A549 treated with CpdA at 1 μM for 4 hours (cell line): ENCODE data around the gene QRICH1. TPM values are rescaled to one million over a fixed set of nuclear protein-coding genes. Genes with fewer than 3 reads are reported as not detected.

Source experiments
- total RNA-seq: library from RNA; stranded (reverse); fragments of 200-300 nt; extraction: Qiagen RNA extraction; gene quantifications from 5 replicates; pipeline ENCODE4 v1.2.3, GENCODE V29; 2022; ENCODE audit warnings: low read depth

The QRICH1 gene
- total RNA-seq: 37.3 to 42.6 TPM (median 38.8 TPM) in 5 replicates

GRCh38 chr3:49093853-49094767 lies at the start of gene QRICH1:
Gene QRICH1, minus strand, starts transcription at chr3:49094071. Its CDS starts 17,054 bp downstream, at chr3:49077017.

GRCh38 chr3:49132437-49133225 lies 38.8 kb upstream of the QRICH1 start, which contains the start of gene LAMB2:
Gene LAMB2, minus strand, starts transcription at chr3:49133050. Its CDS starts 183 bp downstream, at chr3:49132867.

GRCh38 chr3:49120438-49121131 lies 26.7 kb upstream of the QRICH1 start, which contains the start of gene USP19:
Gene USP19, minus strand, starts transcription at chr3:49120823. Its CDS starts 1,678 bp downstream, at chr3:49119145.

GRCh38 chr3:49104427-49105291 lies 10.8 kb upstream of the QRICH1 start, which contains the start of gene QARS1:
Gene QARS1, minus strand, starts transcription at chr3:49104757. Its CDS starts 24 bp downstream, at chr3:49104733.

GRCh38 chr3:49028673-49029562 lies 65.0 kb downstream of the QRICH1 start, which contains the start of gene IMPDH2:
Gene IMPDH2, minus strand, starts transcription at chr3:49029398. Its CDS starts 48 bp downstream, at chr3:49029350.

GRCh38 chr3:49021813-49022687 lies 71.8 kb downstream of the QRICH1 start, which contains the start of gene NDUFAF3:
Gene NDUFAF3, plus strand, starts transcription at chr3:49022121. Its CDS starts 24 bp downstream, at chr3:49022145.

GRCh38 chr3:49017971-49018706 lies 75.7 kb downstream of the QRICH1 start, which contains the start of gene DALRD3:
Gene DALRD3, minus strand, starts transcription at chr3:49018580. Its CDS starts 16 bp downstream, at chr3:49018564.

GRCh38 chr3:49007068-49007770 lies 86.7 kb downstream of the QRICH1 start, which contains the start of gene WDR6:
Gene WDR6, plus strand, starts transcription at chr3:49007391. Its CDS starts 41 bp downstream, at chr3:49007432.

GRCh38 chr3:48989796-48990635 lies 103.9 kb downstream of the QRICH1 start, which contains the start of gene P4HTM:
Gene P4HTM, plus strand, starts transcription at chr3:48990241. Its CDS starts 16 bp downstream, at chr3:48990257.

Other genes starting within 250 kb of the QRICH1 start
- 15.5 to 19.3 TPM (median 17.9 TPM) in 5 replicates for gene PRKAR2A, start 246.2 kb downstream of the QRICH1 start, total RNA-seq
- gene SLC25A20, start 195.2 kb downstream of the QRICH1 start, total RNA-seq: 9.9 to 11.8 TPM (median 10.8 TPM) in 5 replicates
- gene ARIH2, start 175.2 kb downstream of the QRICH1 start, total RNA-seq: 58.2 to 64.1 TPM (median 62.6 TPM) in 5 replicates
- gene P4HTM, start 103.8 kb downstream of the QRICH1 start, total RNA-seq: 11.7 to 19.5 TPM (median 18.6 TPM) in 5 replicates
- gene WDR6, start 86.7 kb downstream of the QRICH1 start, total RNA-seq: 68.1 to 80.6 TPM (median 71.0 TPM) in 5 replicates
- gene DALRD3, start 75.5 kb downstream of the QRICH1 start, total RNA-seq: 16.7 to 25.0 TPM (median 24.7 TPM) in 5 replicates
- 50.1 to 90.6 TPM (median 82.5 TPM) in 5 replicates for gene NDUFAF3, start 72.0 kb downstream of the QRICH1 start, total RNA-seq
- gene IMPDH2, start 64.7 kb downstream of the QRICH1 start, total RNA-seq: 154 to 174 TPM (median 168 TPM) in 5 replicates
- 124 to 161 TPM (median 149 TPM) in 5 replicates for gene QARS1, start 10.7 kb upstream of the QRICH1 start, total RNA-seq
- gene USP19, start 26.8 kb upstream of the QRICH1 start, total RNA-seq: 20.0 to 26.9 TPM (median 23.7 TPM) in 5 replicates
- gene LAMB2, start 39.0 kb upstream of the QRICH1 start, total RNA-seq: 75.5 to 100.0 TPM (median 84.8 TPM) in 5 replicates
- gene CCDC71, start 72.3 kb upstream of the QRICH1 start, total RNA-seq: 10.1 to 17.1 TPM (median 13.0 TPM) in 5 replicates
- gene KLHDC8B, start 77.5 kb upstream of the QRICH1 start, total RNA-seq: 4.1 to 5.5 TPM (median 4.5 TPM) in 5 replicates
- 1.8 to 2.6 TPM (median 2.3 TPM) in 5 replicates for gene C3orf62, start 183.2 kb upstream of the QRICH1 start, total RNA-seq
- 11.3 to 14.8 TPM (median 13.9 TPM) in 5 replicates for gene USP4, start 246.0 kb upstream of the QRICH1 start, total RNA-seq